Measurements from ENCODE around the gene POLR1E.

The POLR1E gene

DNA sequence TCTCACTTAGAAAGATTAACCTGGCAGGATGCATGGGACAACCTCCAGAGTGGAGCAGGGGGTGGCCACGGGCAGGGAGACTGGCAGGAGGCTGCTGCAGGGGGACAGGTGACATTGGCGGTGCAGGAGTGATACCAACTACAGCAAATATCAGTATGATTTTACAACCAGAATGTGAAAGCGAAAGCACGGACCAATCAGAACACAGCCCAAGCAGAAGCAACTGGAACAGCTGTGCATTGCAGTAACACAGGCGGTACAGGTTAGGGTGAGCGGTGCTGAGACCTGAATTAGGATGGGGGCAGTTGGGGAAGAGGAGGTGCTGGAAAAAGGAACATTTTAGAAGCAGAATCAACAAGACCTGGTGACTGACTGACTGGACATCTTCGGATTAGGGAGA, 29.3 kb downstream of the POLR1E start:
- H3K4me3 ChIP-seq (ENCODE audit: low read depth, low read length) = no peak overlapping the region
- ChIA-PET CTCF (no interaction called here), POLR2A (no interaction called here)
- TF ChIP-seq, protein P1, sequence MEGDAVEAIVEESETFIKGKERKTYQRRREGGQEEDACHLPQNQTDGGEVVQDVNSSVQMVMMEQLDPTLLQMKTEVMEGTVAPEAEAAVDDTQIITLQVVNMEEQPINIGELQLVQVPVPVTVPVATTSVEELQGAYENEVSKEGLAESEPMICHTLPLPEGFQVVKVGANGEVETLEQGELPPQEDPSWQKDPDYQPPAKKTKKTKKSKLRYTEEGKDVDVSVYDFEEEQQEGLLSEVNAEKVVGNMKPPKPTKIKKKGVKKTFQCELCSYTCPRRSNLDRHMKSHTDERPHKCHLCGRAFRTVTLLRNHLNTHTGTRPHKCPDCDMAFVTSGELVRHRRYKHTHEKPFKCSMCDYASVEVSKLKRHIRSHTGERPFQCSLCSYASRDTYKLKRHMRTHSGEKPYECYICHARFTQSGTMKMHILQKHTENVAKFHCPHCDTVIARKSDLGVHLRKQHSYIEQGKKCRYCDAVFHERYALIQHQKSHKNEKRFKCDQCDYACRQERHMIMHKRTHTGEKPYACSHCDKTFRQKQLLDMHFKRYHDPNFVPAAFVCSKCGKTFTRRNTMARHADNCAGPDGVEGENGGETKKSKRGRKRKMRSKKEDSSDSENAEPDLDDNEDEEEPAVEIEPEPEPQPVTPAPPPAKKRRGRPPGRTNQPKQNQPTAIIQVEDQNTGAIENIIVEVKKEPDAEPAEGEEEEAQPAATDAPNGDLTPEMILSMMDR (IDR thresholded peaks at IDR 0.05; ENCODE audit: insufficient read depth, low read length, missing control alignments) = no peak
- no peak for DNase-seq (ENCODE audit: low read depth, low spot score)

DNA sequence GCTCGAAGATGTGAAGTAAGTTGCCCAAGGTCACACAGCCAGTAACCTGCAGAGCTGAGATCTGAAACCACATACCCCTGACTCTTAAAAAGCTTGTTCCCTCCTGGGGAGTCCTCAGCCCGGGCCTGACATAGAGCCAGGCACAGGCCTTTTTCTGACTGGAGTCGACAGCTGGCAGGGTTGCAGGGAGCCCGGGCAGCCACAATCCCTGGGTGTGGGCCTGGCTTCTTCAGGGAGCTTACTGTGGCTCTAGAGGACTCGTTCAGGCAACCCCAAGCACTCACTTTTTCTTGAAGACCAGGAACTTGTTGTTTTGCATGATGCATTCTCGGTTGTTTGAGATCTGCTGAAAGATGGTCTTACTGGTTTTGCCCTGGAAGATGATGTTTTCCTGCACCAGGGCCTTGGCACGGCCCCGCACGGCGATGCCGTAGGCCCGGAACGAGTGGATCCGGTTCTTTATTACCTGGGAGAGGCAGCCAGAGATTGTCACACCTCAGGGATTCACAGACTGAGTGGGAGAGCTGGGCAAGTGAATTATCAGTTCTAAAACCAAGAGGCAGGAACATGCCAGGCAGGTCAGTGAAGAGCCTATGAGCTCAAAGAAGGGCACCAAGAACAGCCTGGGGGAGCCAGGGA, 30.0 kb downstream of the POLR1E start:
- POLR2A ChIA-PET = no interaction called here
- CTCF ChIA-PET = no interaction called here

DNA sequence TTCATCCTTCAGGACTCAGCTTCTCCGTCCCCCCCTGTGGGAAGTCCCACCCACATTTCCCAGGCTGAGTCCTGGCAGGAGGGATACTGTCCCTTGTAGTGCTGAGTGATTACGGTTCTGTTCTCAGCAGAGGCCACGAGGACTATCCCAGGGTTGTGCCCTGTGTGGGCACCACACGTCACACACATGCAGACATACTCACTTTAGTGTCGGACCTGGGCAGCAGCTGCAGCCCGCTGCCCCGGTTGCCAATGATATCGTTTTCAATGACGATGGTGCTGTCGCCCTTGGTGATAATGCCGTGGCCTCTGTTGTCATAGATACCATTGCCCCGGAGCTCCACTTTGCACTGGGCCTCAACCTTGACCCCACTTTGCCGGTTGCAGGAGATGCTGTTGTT, 32.2 kb downstream of the POLR1E start:
- ChIA-PET POLR2A (no interaction called here), CTCF (interaction anchor here (1.0 kb wide), 1 partner anchor 9 kb away, joined by 3 read pairs; no protein-coding TSS in a partner anchor)
- DNase-seq (ENCODE audit: low read depth, low spot score) = no peak

More for the DNA sequence above, 30.0 kb downstream of the POLR1E start:
- no peak overlapping the region for H3K4me3 ChIP-seq (ENCODE audit: low read depth, low read length)
- TF ChIP-seq, protein P1 (IDR thresholded peaks at IDR 0.05; ENCODE audit: insufficient read depth, low read length, missing control alignments) = no peak
- DNase-seq (ENCODE audit: low read depth, low spot score) = no peak

DNA sequence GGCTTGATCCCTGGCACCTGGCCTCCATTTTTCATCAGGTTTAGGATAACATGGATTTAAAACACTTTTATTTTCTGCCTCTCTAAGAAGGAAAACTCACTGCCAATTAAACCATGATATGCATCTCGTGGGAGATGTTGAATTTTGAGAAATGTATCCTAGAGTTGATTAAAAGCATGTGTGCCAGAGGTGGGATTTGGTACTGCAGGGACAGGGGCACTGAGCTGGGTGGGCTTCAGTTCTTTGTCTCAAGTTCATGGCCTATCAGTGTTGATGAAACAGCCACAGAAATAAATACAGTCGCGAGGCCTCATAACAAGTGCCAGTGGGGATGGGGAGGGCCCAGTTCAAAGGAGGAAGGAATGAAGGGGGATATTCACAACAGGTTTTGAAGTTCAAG, 34.9 kb downstream of the POLR1E start:
- no peak overlapping the region for H3K4me3 ChIP-seq (ENCODE audit: low read depth, low read length)
- no peak for DNase-seq (ENCODE audit: low read depth, low spot score)
- ChIA-PET POLR2A (no interaction called here), CTCF (no interaction called here)
- TF ChIP-seq, protein P1 (IDR thresholded peaks at IDR 0.05; ENCODE audit: insufficient read depth, low read length, missing control alignments) = no peak

More for the DNA sequence above, 32.2 kb downstream of the POLR1E start:
- TF ChIP-seq, protein P1 (IDR thresholded peaks at IDR 0.05; ENCODE audit: insufficient read depth, low read length, missing control alignments) = no peak
- no peak overlapping the region for H3K4me3 ChIP-seq (ENCODE audit: low read depth, low read length)

DNA sequence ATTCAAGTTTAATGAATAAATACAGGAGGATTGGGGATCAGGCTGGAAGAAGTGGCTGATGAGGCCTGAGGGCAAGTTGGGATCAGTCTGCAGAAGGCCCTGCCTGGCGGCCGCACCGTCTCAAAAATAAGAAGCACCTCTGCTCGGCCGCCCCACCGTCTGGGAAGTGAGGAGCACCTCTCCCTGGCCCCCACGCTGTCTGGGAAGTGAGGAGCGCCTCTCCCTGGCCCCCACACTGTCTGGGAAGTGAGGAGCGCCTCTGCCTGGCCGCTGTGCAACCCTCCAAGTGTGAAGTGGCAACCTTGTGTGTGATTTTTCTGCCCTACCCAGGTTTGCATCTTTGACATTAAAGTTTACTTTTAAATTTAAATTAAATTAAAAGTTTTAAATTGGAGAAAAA, 35.4 kb downstream of the POLR1E start:
- ChIA-PET POLR2A (no interaction called here), CTCF (no interaction called here)
- TF ChIP-seq, protein P1 (IDR thresholded peaks at IDR 0.05; ENCODE audit: insufficient read depth, low read length, missing control alignments) = no peak

DNA sequence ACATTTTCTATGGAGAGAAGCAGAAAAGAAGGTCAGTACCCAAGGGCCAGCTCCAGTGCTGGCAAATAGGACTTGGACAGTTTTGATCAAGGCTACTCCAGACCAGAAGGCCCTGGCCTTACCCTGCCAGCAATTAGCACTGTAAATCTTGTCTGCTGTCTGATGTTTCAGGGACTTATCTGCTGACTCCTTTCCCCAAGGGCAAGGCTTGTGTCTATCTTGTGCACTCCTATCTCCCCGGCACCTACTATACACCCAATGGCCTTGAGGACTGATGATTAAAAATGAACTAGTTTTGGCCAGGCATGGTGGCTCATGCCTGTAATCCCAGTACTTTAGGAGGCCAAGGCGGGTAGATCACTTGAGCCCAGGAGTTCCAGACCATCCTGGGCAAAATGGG, 37.2 kb downstream of the POLR1E start:
- no peak overlapping the region for H3K4me3 ChIP-seq (ENCODE audit: low read depth, low read length)
- TF ChIP-seq, protein P1 (IDR thresholded peaks at IDR 0.05; ENCODE audit: insufficient read depth, low read length, missing control alignments) = no peak
- POLR2A ChIA-PET = no interaction called here
- CTCF ChIA-PET = no interaction called here
- DNase-seq (ENCODE audit: low read depth, low spot score) = no peak

More for the DNA sequence above, 35.4 kb downstream of the POLR1E start:
- no peak overlapping the region for H3K4me3 ChIP-seq (ENCODE audit: low read depth, low read length)
- DNase-seq (ENCODE audit: low read depth, low spot score) = no peak
